ENCODE data around the gene RIN3.

The RIN3 gene

GRCh38 chr14:92578511-92578910 lies 64.9 kb downstream of the RIN3 start:
- no peak for DNase-seq (ENCODE audit: low read depth in 3 of 3)

GRCh38 chr14:92579244-92579936 lies 65.8 kb downstream of the RIN3 start:
- no peak for DNase-seq (ENCODE audit: low read depth in 3 of 3)

GRCh38 chr14:92581206-92581605 lies 67.6 kb downstream of the RIN3 start:
- DNase-seq (ENCODE audit: low read depth in 3 of 3) = no peak

GRCh38 chr14:92581966-92582566 lies 68.5 kb downstream of the RIN3 start:
- DNase-seq (ENCODE audit: low read depth in 3 of 3) = no peak

- DNase-seq (ENCODE audit: low read depth in 3 of 3) = no peak
Observed at GRCh38 chr14:92582706-92583452, 69.3 kb downstream of the RIN3 start.

- DNase-seq (ENCODE audit: low read depth in 3 of 3) = no peak
Observed at GRCh38 chr14:92584220-92584619, 70.6 kb downstream of the RIN3 start.

- DNase-seq (ENCODE audit: low read depth in 3 of 3) = no peak
Observed at GRCh38 chr14:92584816-92585215, 71.2 kb downstream of the RIN3 start.

GRCh38 chr14:92585981-92586937 lies 72.7 kb downstream of the RIN3 start:
- DNase-seq (ENCODE audit: low read depth in 3 of 3) = no peak

GRCh38 chr14:92586963-92587699 lies 73.5 kb downstream of the RIN3 start:
- no peak for DNase-seq (ENCODE audit: low read depth in 3 of 3)

GRCh38 chr14:92587700-92588085 lies 74.1 kb downstream of the RIN3 start:
- no peak for DNase-seq (ENCODE audit: low read depth in 3 of 3)

- DNase-seq (ENCODE audit: low read depth in 3 of 3) = no peak
Observed at GRCh38 chr14:92589213-92589852, 75.8 kb downstream of the RIN3 start.

GRCh38 chr14:92590176-92590575 lies 76.6 kb downstream of the RIN3 start:
- DNase-seq (ENCODE audit: low read depth in 3 of 3) = no peak

- no peak for DNase-seq (ENCODE audit: low read depth in 3 of 3)
Observed at GRCh38 chr14:92590941-92591340, 77.4 kb downstream of the RIN3 start.

GRCh38 chr14:92591346-92591745 lies 77.8 kb downstream of the RIN3 start:
- DNase-seq (ENCODE audit: low read depth in 3 of 3) = no peak

GRCh38 chr14:92595267-92595666 lies 81.7 kb downstream of the RIN3 start:
- DNase-seq (ENCODE audit: low read depth in 3 of 3) = no peak

- DNase-seq (ENCODE audit: low read depth in 3 of 3) = no peak
Observed at GRCh38 chr14:92596331-92596907, 82.8 kb downstream of the RIN3 start.

- no peak for DNase-seq (ENCODE audit: low read depth in 3 of 3)
Observed at GRCh38 chr14:92597906-92598905, 84.6 kb downstream of the RIN3 start.

GRCh38 chr14:92599811-92600210 lies 86.2 kb downstream of the RIN3 start:
- no peak for DNase-seq (ENCODE audit: low read depth in 3 of 3)
